ENCODE results near the gene PNKD.

DNA sequence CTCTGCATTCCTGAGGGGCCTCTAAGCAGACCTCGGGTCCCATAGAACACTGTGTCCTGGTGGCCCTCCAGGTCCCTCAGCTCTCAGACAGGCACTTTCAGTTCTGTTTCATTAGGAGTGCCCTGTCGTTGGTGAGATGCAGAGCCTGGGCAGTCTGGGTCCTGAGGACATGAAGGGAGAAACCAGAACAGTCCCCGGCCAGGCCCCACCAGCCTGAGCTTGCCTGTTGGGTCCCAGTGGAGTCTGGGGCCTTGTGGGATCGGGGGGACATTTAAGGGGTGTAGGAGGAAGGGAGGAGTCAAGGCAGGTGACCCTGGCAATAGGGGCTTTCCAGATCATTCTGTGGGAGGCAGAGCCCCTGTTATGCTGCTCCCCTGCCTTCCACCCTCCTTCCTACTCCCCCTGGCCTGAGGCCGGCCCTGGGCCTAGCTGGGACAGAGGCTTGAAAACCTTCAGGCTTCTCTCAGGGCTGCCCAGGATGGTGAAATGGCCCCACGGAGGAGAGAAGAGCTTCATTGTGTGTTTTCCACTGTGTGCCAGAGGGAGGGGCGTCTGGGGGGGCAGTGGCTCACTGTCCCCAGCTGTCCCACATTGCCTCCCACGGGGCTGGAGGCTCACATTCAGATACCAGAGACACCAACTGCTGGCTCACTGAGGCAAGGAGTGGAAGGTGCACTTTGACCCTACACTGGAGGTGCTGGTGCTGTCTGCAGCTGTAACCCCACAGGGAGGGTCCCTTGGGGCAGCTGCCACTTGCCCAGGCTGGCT lies 59.7 kb downstream of the PNKD start:
- TF ChIP-seq CTCF (IDR thresholded peaks at IDR 0.05; ENCODE audit: low read length) (no peak), EZH2 (IDR thresholded peaks at IDR 0.05; ENCODE audit: borderline replicate concordance, low read length) (no peak)
